ENCODE measurements around the gene ETF1.
A peak's percentile ranks its signal among the peaks of the same experiment; 100 is the strongest.
"Not testable (repeated sequence)": the region's sequence is repeated elsewhere in the genome, so short reads cannot be mapped to it uniquely, and the experiment has no call there.

The ETF1 gene

GRCh38 chr5:138538943-138539627 lies 4.0 kb downstream of the ETF1 start:
- DNase-seq, result no peak

GRCh38 chr5:138536665-138537315 lies 6.2 kb downstream of the ETF1 start:
- intact Hi-C loops (cut with DNase I), result no loop called here
- DNase-seq, result no peak

More at GRCh38 chr5:138538943-138539627, 4.0 kb downstream of the ETF1 start:
- intact Hi-C loops (cut with DNase I), result no loop called here

- no peak for DNase-seq
- intact Hi-C loops (cut with DNase I), result no loop called here
Measured at GRCh38 chr5:138536215-138536614, 6.8 kb downstream of the ETF1 start.

- no peak for DNase-seq
- intact Hi-C loops (cut with DNase I), result no loop called here
Measured at GRCh38 chr5:138533973-138534941, 8.8 kb downstream of the ETF1 start.

DNA sequence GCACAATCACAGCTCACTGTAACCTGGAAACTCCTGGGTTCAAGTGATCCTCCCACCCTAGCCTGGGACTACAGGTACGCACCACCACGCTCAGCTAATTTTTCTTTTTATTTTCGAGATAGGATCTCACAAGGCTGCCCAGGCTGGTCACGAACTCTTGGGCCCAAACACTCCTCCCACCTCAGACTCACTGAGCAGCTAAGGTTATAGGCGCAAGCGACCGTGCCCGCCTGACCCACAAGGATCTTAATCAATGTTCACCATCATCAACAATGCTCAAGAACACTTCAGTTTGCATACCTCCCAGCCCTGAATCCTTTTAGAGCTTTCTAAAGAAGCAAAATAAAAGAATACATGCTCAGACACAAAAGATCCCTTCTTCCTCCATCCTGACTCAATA lies 13.2 kb downstream of the ETF1 start:
- peak in 1 of 42 donors; percentile 22 for DNase-seq
- intact Hi-C loops (cut with DNase I), result no loop called here

GRCh38 chr5:138528744-138529469 lies 14.1 kb downstream of the ETF1 start:
- DNase-seq, result no peak
- intact Hi-C loops (cut with DNase I), result no loop called here

GRCh38 chr5:138528208-138528607 lies 14.8 kb downstream of the ETF1 start:
- intact Hi-C loops (cut with DNase I), result no loop called here
- no peak for DNase-seq

DNA sequence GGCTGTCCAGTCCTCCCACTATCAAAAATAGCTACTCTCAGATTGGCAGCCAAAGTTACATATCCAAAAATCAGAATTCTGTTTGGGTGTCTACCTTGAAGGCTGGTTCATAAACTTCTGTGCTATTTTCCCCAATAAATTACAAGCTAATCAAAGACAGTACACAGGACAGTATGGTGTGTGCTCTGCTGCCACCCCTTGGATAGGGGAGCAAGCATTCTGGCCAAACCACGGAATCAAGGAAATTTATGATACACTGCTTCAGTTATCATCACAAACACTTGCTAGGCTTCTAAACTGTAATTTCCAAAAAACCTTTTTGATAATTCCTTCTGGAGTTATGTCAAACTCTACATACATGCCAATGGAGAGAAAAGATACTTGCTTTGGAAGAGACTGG lies 15.9 kb downstream of the ETF1 start:
- no peak for DNase-seq
- intact Hi-C loops (cut with DNase I), result no loop called here

DNA sequence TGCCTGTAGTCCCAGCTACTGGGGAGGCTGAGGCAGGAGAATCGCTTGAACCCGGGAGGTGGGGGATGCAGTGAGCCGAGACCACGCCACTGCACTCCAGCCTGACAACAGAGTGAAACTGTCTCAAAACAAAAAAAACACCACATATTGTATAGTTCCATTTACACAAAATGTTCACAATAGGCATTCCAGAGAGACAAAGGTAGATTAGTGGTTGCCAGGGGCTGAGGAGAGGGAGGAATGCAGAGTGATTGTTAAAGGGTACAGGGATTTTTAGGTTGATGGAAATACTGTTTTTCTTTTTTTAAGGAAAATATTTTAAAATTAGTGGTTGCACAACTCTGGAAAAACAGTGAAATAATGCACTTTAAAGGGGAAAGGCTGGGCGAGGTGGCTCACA lies 19.6 kb downstream of the ETF1 start:
- DNase-seq, result no peak
- intact Hi-C loops (cut with DNase I), result no loop called here

DNA sequence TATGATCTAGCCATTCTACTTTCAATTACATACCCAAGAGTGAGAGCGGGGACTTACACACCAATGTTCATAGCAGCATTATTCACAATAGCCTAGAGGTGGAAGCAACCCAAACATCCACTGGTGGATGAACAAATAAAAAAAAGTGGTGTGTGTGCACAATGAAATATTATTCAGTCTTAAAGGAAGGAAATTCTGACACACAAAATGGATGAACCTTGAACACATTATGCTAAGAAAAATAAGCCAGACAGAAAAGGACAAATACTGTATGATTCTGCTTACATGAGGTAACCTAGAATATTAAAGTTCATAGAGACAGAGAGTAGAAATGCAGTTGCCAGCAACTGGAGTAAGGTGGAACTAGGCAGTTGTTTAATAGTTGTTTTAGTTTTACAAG lies 22.1 kb downstream of the ETF1 start:
- DNase-seq, result no peak
- intact Hi-C loops (cut with DNase I), result no loop called here

- intact Hi-C loops (cut with DNase I), result no loop called here
- DNase-seq, result no peak
Measured at GRCh38 chr5:138517437-138517836, 25.6 kb downstream of the ETF1 start.

DNA sequence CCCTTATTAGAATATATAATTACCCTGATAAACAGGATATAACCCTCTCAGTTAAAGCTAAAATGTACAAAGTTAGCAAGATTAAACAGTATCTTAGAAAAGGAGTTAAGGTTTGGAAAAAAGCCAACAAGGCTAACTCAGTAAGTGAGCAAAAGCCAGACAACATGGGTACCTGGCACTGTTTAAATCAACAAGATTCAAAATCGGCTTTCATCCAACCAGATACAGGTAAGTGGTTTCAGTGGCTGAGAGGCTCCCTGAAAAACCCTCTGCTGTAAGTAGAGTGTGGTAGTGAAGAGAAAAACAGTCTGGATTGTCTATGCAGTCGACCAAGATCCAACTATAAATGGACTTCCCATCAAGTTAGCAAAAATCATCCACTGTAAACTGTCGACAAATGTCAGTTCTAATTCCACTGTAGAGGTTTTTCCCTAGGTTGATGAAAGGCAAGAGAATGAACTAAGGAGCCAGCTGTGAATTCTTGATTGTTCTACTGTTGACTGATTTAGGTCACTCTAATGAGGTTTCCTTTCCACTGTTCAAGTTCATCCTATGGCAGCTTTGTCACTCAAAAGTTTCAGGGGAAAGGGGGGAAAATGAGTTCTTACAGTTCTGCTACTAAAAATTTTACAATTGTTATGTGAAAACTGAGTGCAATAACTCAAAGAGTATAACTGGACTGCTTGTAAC lies 27.3 kb downstream of the ETF1 start:
- intact Hi-C loops (cut with DNase I), result no loop called here
- DNase-seq, result peak in 1 of 42 donors; percentile 33

DNA sequence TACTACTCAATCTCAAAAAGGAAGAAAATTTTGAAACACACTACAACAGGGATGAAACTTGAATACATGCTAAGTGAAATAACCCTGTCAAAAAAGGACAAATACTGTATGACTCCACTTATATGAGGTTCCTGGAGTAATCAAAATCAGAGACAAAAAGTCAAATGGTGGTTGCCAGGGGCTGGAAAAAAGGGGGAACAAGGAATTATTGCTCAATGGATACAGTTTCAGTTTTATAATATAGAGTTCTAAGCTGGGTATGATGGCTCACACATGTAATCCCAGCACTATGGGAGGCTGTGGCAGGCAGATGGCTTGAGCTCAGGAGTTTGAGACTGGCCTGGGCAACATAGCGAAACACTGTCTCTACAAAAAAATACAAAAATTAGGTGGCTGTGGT lies 29.0 kb downstream of the ETF1 start:
- intact Hi-C loops (cut with DNase I), result no loop called here
- DNase-seq, result no peak

DNA sequence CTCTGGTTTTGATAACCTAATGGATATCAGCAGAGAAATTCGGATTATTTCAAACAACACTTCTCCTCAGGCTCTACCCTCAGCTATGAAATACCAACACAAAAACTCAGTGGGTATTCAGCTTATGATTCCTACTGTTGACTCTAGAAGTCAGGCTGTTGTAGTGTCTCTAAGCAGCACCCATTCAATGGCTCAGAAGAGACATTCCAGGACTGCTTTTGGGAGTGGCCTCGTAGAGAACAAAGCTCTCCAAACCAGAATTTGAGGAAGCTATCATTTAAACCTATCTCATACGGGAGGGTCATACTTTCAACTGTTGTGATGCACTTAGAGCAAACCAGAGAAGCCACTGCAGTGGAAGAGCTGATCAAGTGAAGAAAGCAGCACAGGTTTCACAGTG lies 34.1 kb downstream of the ETF1 start:
- intact Hi-C loops (cut with DNase I), result no loop called here
- no peak for DNase-seq

- intact Hi-C loops (cut with DNase I); DNase-seq: not testable (repeated sequence)
Measured at GRCh38 chr5:138507485-138507884, 35.6 kb downstream of the ETF1 start.

GRCh38 chr5:138506370-138507306 lies 36.4 kb downstream of the ETF1 start:
- intact Hi-C loops (cut with DNase I), result no loop called here
- DNase-seq, result no peak

- intact Hi-C loops (cut with DNase I), result no loop called here
- DNase-seq, result peak in 8 of 42 donors; percentile 17 to 54 (median 22)
Measured at GRCh38 chr5:138504799-138505198, 38.2 kb downstream of the ETF1 start.
